Epithelial cell of esophagus (primary cell): Measurements from ENCODE around the gene KIF1B.

ENCODE experiments used
- DNase-seq: peaks from one replicate; pipeline ENCODE4 v3.0.0; 2010; ENCODE audit warnings: low read depth
- H3K4me3 ChIP-seq: 2 replicates; pipeline ENCODE4 v1.5.1; 2011; ENCODE audit warnings: mild to moderate bottlenecking, low read length, control low read depth
- TF ChIP-seq, protein P1 (sequence below): IDR thresholded peaks from 2 replicates; pipeline ENCODE4 v1.5.1; 2011; ENCODE audit warnings: low read depth, mild to moderate bottlenecking, low read length, control low read depth, inconsistent platforms; ENCODE audit not compliant: insufficient read depth; ENCODE audit errors: missing control alignments

The KIF1B gene

GRCh38 chr1:10236405-10237156 lies 26.2 kb downstream of the KIF1B start:
- DNase-seq, result no peak
- TF ChIP-seq, protein P1, sequence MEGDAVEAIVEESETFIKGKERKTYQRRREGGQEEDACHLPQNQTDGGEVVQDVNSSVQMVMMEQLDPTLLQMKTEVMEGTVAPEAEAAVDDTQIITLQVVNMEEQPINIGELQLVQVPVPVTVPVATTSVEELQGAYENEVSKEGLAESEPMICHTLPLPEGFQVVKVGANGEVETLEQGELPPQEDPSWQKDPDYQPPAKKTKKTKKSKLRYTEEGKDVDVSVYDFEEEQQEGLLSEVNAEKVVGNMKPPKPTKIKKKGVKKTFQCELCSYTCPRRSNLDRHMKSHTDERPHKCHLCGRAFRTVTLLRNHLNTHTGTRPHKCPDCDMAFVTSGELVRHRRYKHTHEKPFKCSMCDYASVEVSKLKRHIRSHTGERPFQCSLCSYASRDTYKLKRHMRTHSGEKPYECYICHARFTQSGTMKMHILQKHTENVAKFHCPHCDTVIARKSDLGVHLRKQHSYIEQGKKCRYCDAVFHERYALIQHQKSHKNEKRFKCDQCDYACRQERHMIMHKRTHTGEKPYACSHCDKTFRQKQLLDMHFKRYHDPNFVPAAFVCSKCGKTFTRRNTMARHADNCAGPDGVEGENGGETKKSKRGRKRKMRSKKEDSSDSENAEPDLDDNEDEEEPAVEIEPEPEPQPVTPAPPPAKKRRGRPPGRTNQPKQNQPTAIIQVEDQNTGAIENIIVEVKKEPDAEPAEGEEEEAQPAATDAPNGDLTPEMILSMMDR, result no peak
- H3K4me3 ChIP-seq, result no peak overlapping the region

DNA sequence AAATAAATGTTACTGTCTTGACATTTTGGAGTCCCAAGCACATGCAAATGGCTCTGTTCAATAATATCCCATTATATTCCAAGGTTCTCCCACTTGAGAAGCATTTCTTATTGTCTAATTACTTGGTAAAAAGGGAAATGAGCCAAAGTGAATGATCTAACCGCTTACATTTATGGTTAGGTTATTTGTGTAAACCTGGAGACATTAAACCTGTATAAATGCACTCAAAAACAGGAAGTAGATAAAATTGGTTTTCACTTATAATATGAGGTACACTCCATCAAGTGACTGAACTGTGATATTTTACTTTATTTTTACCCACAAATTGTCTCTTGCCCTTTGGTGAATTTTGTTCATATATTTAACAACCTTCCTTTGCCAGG lies 26.8 kb downstream of the KIF1B start:
- TF ChIP-seq, protein P1, result no peak
- no peak overlapping the region for H3K4me3 ChIP-seq
- no peak for DNase-seq

- peak; percentile 49 for DNase-seq
- TF ChIP-seq, protein P1, result no peak
- no peak overlapping the region for H3K4me3 ChIP-seq
Measured at GRCh38 chr1:10242135-10242534, 31.8 kb downstream of the KIF1B start.

GRCh38 chr1:10242811-10243210 lies 32.4 kb downstream of the KIF1B start:
- H3K4me3 ChIP-seq, result no peak overlapping the region
- no peak for DNase-seq
- TF ChIP-seq, protein P1, result no peak

DNA sequence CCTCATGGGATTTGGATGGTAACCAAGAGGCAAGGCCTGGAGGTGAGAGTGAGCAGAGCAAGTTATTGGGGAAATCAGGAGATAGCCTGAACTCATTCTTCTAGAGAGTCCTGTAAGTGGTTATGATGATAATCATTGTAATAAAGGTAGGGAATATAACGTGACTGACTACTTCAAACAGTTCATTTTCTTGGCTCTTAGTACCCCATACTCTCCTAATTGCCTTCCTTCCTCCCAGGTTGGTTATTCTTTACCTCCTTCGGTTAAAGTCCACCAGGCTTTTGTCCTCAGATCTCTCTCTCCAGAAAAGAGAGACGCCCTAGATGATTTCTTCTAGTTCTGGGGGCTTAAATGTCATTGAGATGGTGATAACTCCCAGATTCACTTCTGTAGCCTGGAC lies 35.3 kb downstream of the KIF1B start:
- H3K4me3 ChIP-seq, result no peak overlapping the region
- DNase-seq, result no peak
- TF ChIP-seq, protein P1, result no peak

- TF ChIP-seq, protein P1, result no peak
- no peak overlapping the region for H3K4me3 ChIP-seq
- DNase-seq, result no peak
Measured at GRCh38 chr1:10249808-10250457, 39.6 kb downstream of the KIF1B start.
